Endothelial cell of umbilical vein (primary cell): ENCODE results near the gene RAB10. TPM values are rescaled to one million over a fixed set of nuclear protein-coding genes. Genes with fewer than 3 reads are reported as not detected.
A peak's percentile ranks its signal among the peaks of the same experiment; 100 is the strongest.
"Not testable (repeated sequence)": the region's sequence is repeated elsewhere in the genome, so short reads cannot be mapped to it uniquely, and the experiment has no call there.

Source experiments
- BruUV-seq: library from RNA; stranded (reverse); fragments of 400-500 nt; replicated peaks from 2 replicates; lab custom pipeline; 2021; lab: Mats Ljungman, UMichigan
- CTCF ChIA-PET: fragments of 300-600, 350-600 bp; sonication (Branson Sonifier 250); formaldehyde crosslinking; loops from one replicate; lab custom pipeline; 2021; ENCODE audit warnings: antibody characterized with exemption, inconsistent platforms; lab: Charles Lee
- POLR2A ChIA-PET: fragments of 300-600, 350-600 bp; sonication (Branson Sonifier 250); formaldehyde crosslinking; loops from one replicate; lab custom pipeline; 2021; ENCODE audit warnings: antibody characterized with exemption, inconsistent platforms; lab: Charles Lee
- DNase-seq: peaks from one replicate; pipeline ENCODE4 v3.0.0-alpha.2; 2011; ENCODE audit warnings: low read depth, low spot score
- FAIRE-seq: peaks from 2 replicates; lab custom pipeline; 2011; peaks lifted over from hg19 to GRCh38; lab: Jason Lieb, UNC
- H2AFZ ChIP-seq: 2 replicates; pipeline ENCODE4 v1.6.0; 2012; ENCODE audit warnings: low read depth, low read length, control low read depth, inconsistent platforms
- H3K27ac ChIP-seq: 2 replicates; pipeline ENCODE4 v1.5.1; 2011; ENCODE audit warnings: low read depth, mild to moderate bottlenecking, control low read depth, low read length, moderate library complexity; ENCODE audit not compliant: insufficient read depth
- H3K27me3 ChIP-seq, 2 experiments: 2 replicates each; pipeline versions ENCODE4 v1.6.0 to v1.6.1; 2011; ENCODE audit warnings: low read length in 2 of 2, mixed read lengths in 1 of 2; ENCODE audit not compliant: control insufficient read depth in 2 of 2, insufficient read depth in 2 of 2
- H3K36me3 ChIP-seq, 2 experiments: 2 replicates in 1 of 2; 3 replicates in 1 of 2; pipeline ENCODE4 v1.5.1; 2011; ENCODE audit warnings: low read length in 2 of 2, mild to moderate bottlenecking in 1 of 2, moderate library complexity in 1 of 2; ENCODE audit not compliant: control insufficient read depth in 2 of 2, insufficient read depth in 2 of 2; ENCODE audit errors: extremely low read depth in 1 of 2
- H3K4me1 ChIP-seq: 3 replicates; pipeline ENCODE4 v1.5.1; 2011; ENCODE audit warnings: mild to moderate bottlenecking, low read length; ENCODE audit not compliant: control insufficient read depth, insufficient read depth; ENCODE audit errors: extremely low read depth
- H3K4me2 ChIP-seq: 2 replicates; pipeline ENCODE4 v1.6.1; 2011; ENCODE audit warnings: low read length, control low read depth, mixed read lengths; ENCODE audit not compliant: insufficient read depth
- H3K4me3 ChIP-seq, 3 experiments: fragments of 200-600 bp in 1 of 3; sonication (generic), shearing (Covaris generic) in 1 of 3; replicated peaks in 1 of 3; 2 replicates each; pipeline ENCODE4 v1.5.1; 2011 to 2016; ENCODE audit warnings: control low read depth in 3 of 3, low read length in 3 of 3, mild to moderate bottlenecking in 2 of 3, inconsistent platforms in 1 of 3, low read depth in 1 of 3, moderate library complexity in 1 of 3; ENCODE audit not compliant: insufficient read depth in 1 of 3
- H3K79me2 ChIP-seq: 2 replicates; pipeline ENCODE4 v1.6.0; 2012; ENCODE audit warnings: low read length, inconsistent platforms; ENCODE audit not compliant: control insufficient read depth, insufficient read depth
- H3K9ac ChIP-seq: replicated peaks from 2 replicates; pipeline ENCODE3; 2011; ENCODE audit warnings: low read length, control low read depth; ENCODE audit not compliant: insufficient read depth; ENCODE audit errors: extremely low read depth
- H3K9me1 ChIP-seq: replicated peaks from 3 replicates; pipeline ENCODE4 v1.6.0; 2011; ENCODE audit warnings: mild to moderate bottlenecking, low read length; ENCODE audit not compliant: control insufficient read depth, insufficient read depth; ENCODE audit errors: extremely low read depth
- H3K9me3 ChIP-seq: replicated peaks from 2 replicates; pipeline ENCODE4 v1.5.1; 2012; ENCODE audit warnings: low read length, inconsistent platforms; ENCODE audit not compliant: control insufficient read depth, insufficient read depth
- H4K20me1 ChIP-seq: replicated peaks from 2 replicates; pipeline ENCODE3; 2011; ENCODE audit warnings: mild to moderate bottlenecking, low read length; ENCODE audit not compliant: control insufficient read depth, insufficient read depth; ENCODE audit errors: extremely low read depth
- EZH2 ChIP-seq: IDR thresholded peaks from 2 replicates; pipeline ENCODE4 v1.6.1; 2012; ENCODE audit warnings: borderline replicate concordance, low read depth, mild to moderate bottlenecking, moderate library complexity, low read length, inconsistent platforms; ENCODE audit not compliant: severe bottlenecking
- FOS ChIP-seq: IDR thresholded peaks from 2 replicates; pipeline ENCODE4 v1.6.1; 2011; ENCODE audit warnings: mild to moderate bottlenecking, low read length, moderate library complexity, borderline replicate concordance; ENCODE audit not compliant: insufficient read depth
- GATA2 ChIP-seq: IDR thresholded peaks from 2 replicates; pipeline ENCODE4 v1.7.0; 2011; ENCODE audit warnings: low read depth, mild to moderate bottlenecking, moderate library complexity, mixed read lengths, low read length; ENCODE audit not compliant: insufficient read length, insufficient read depth
- JUN ChIP-seq: IDR thresholded peaks from 2 replicates; pipeline ENCODE4 v1.6.1; 2011; ENCODE audit warnings: borderline replicate concordance, low read depth; ENCODE audit not compliant: insufficient read length, insufficient read depth
- MYC ChIP-seq: IDR thresholded peaks from one replicate; pipeline ENCODE4 v1.6.1; 2011; ENCODE audit warnings: mild to moderate bottlenecking, low read depth, low read length
- POLR2A ChIP-seq: IDR thresholded peaks from 2 replicates; pipeline ENCODE4 v1.6.1; 2012; ENCODE audit warnings: low read depth, mild to moderate bottlenecking, control low read depth, low read length
- POLR2AphosphoS5 ChIP-seq: IDR thresholded peaks from 2 replicates; pipeline ENCODE4 v1.6.1; 2012; ENCODE audit warnings: low read depth, mild to moderate bottlenecking, control low read depth, low read length, moderate library complexity; ENCODE audit not compliant: insufficient read depth
- dilution Hi-C: fragments of 300-500 bp; cut with MboI; formaldehyde crosslinking; loops from one replicate; pipeline ENCODE4 v1.15.0; 2019; ENCODE audit warnings: low sequenced_read_pairs; ENCODE audit not compliant: extremely low pct_ligation_motif_present
- intact Hi-C: fragments of 100-400 bp; cut with micrococcal nuclease; formaldehyde crosslinking; loops from one replicate; pipeline ENCODE4 v1.10.0; 2022
- polyA plus RNA-seq, 4 experiments: library from polyadenylated mRNA; depleted of rRNA in 3 of 4; stranded (reverse) in 3 of 4; unstranded in 1 of 4; fragments of >200 nt; gene quantifications; 2 replicates each; pipeline versions ENCODE4 v1.2.1 to v1.2.3, GENCODE V29; 2011 to 2012; ENCODE audit warnings: missing spikeins in 1 of 4
- total RNA-seq: library from RNA; stranded (reverse); gene quantifications from 2 replicates; pipeline ENCODE4 v1.2.3, GENCODE V29; 2021
- TF ChIP-seq, protein P1 (sequence below), 2 donors: IDR thresholded peaks; 1 replicate in 1 of 2; 2 replicates in 1 of 2; pipeline ENCODE4 v1.5.1; 2011; ENCODE audit warnings: low read length in 2 of 2, mild to moderate bottlenecking in 2 of 2, moderate library complexity in 2 of 2, control low read depth in 1 of 2, inconsistent platforms in 1 of 2, low read depth in 1 of 2; ENCODE audit not compliant: insufficient read depth in 1 of 2; ENCODE audit errors: extremely low read depth in 1 of 2
- TF ChIP-seq, protein P2 (sequence below): IDR thresholded peaks from 2 replicates; pipeline ENCODE4 v1.6.1; 2011; ENCODE audit not compliant: insufficient read depth, insufficient read length

The RAB10 gene
- total and polyA plus RNA-seq, 2 donors (not counting 3 experiments of a cell fraction or from before 2014, with no cell fraction given) = 45.1 to 104 TPM

DNA sequence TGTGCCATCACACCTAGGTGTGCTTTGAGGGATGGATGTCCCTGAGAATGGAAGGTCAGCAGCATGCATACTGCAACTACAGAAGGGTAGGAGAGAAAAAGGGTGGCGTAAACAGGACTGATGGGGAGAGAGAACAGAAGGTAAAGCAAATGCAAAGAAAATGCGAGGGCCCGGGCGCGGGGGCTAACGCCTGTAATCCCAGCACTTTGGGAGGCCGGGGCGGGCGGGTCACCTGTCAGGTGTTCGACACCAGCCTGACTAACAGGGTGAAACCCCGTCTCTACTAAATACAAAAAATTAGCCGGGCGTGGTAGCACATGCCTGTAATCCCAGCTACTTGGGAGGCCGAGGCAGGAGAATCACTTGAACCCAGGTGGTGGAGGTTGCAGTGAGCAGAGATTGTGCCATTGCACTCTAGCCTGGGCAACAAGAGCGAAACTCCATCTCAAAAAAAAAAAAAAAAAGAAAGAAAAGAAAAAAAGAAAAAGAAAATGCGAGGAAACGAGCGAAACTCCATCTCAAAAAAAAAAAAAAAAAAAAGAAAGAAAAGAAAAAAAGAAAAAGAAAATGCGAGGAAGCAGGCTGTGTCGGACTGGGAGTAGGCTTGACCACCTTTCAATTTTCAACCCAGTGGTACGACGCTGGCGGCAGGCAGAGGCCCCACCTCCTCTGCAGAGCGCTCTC lies 1.2 kb upstream of the RAB10 start:
- intact Hi-C loops = loop anchor here (10.0 kb wide), 1 partner anchor 158 kb away; the partner anchor contains the start of gene ASXL2
- BruUV-seq = not testable (repeated sequence)
- CTCF ChIA-PET = interaction anchor here (0.9 to 5.3 kb wide), 8 partner anchors 9 to 152 kb away, joined by 3 to 36 read pairs (median 6); no protein-coding TSS in a partner anchor

DNA sequence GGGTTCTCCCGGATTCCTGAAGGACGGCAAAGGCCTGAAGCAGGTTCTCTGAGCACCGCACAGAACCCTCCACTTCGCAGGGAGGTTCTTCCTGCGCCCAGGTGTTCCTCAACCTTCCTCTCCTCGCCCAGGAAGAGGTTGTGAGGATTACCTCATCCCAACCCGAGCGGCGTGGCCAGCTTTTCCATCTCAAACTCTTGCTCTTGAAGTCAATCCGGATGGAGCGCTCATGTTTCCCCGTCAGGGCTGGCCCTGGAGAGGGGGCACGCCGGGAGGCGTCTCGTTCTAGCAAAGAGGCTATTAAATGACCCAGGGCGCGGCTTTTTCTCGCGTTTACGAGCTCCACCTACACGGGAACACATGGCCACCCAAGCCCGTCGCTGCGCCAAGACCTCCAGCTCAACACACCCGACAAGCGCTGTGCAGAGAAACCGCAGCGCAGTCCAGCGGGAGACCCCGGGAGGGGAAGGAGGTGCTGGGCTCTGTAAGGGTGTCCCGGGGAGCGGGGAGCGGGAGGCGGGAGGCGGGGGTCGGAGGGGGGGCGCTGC lies 540 bp upstream of the RAB10 start:
- no peaks in the 10 kb centered on the region for H3K36me3 ChIP-seq
- peak overlapping the region; percentile 79 for H3K9ac ChIP-seq
- intact Hi-C loops = loop anchor here (10.0 kb wide), 1 partner anchor 159 kb away; the partner anchor contains the start of gene ASXL2
- peak; percentile 77 for DNase-seq
- H3K79me2 ChIP-seq = peaks cover 44% of the 10 kb centered on the region
- dilution Hi-C loops = no loop called here
- TSS peak; percentile 74 for BruUV-seq
- peaks cover 2% of the 10 kb centered on the region for H4K20me1 ChIP-seq
- peak overlapping the region; percentile 72 for H3K27ac ChIP-seq
- POLR2A ChIA-PET = interaction anchor here (0.6 to 1.1 kb wide), 6 partner anchors 16 to 73 kb away, joined by 3 to 5 read pairs (median 3); no protein-coding TSS in a partner anchor
- CTCF ChIA-PET = interaction anchor here (0.9 to 5.3 kb wide), 10 partner anchors 9 to 151 kb away, joined by 3 to 36 read pairs (median 5); no protein-coding TSS in a partner anchor
- no peaks in the 10 kb centered on the region for H3K9me3 ChIP-seq
- peaks cover 11% of the 10 kb centered on the region for H3K4me1 ChIP-seq
- peak overlapping the region; percentile 99 for H2AFZ ChIP-seq
- no peak for FAIRE-seq
- no peak for TF ChIP-seq MYC
- TF ChIP-seq POLR2A = peak; percentile 34
- TF ChIP-seq FOS = no peak
- TF ChIP-seq JUN = no peak
- no peak for TF ChIP-seq POLR2AphosphoS5
- TF ChIP-seq, protein P1, sequence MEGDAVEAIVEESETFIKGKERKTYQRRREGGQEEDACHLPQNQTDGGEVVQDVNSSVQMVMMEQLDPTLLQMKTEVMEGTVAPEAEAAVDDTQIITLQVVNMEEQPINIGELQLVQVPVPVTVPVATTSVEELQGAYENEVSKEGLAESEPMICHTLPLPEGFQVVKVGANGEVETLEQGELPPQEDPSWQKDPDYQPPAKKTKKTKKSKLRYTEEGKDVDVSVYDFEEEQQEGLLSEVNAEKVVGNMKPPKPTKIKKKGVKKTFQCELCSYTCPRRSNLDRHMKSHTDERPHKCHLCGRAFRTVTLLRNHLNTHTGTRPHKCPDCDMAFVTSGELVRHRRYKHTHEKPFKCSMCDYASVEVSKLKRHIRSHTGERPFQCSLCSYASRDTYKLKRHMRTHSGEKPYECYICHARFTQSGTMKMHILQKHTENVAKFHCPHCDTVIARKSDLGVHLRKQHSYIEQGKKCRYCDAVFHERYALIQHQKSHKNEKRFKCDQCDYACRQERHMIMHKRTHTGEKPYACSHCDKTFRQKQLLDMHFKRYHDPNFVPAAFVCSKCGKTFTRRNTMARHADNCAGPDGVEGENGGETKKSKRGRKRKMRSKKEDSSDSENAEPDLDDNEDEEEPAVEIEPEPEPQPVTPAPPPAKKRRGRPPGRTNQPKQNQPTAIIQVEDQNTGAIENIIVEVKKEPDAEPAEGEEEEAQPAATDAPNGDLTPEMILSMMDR (IDR thresholded peaks at IDR 0.05; ENCODE audit: extremely low read depth in 1 of 2, insufficient read depth in 1 of 2, low read depth in 1 of 2, low read length in 2 of 2) = no peak
- TF ChIP-seq GATA2 = no peak
- TF ChIP-seq, protein P2, sequence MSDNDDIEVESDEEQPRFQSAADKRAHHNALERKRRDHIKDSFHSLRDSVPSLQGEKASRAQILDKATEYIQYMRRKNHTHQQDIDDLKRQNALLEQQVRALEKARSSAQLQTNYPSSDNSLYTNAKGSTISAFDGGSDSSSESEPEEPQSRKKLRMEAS = peak; percentile 4
- no peak for TF ChIP-seq EZH2
- H3K4me3 ChIP-seq = peak overlapping the region; percentile 83 to 92 (median 85)
- H3K9me1 ChIP-seq = no peaks in the 10 kb centered on the region
- peak overlapping the region; percentile 92 for H3K4me2 ChIP-seq
- H3K27me3 ChIP-seq = no peaks in the 10 kb centered on the region

More for the DNA sequence above, 1.2 kb upstream of the RAB10 start:
- Histone ChIP-seq H3K4me2 (peak overlapping the region; percentile 92), H3K4me3 (peak overlapping the region; percentile 83 to 92 (median 85)), H3K4me1 (peaks cover 11% of the 10 kb centered on the region), H3K27ac (peak overlapping the region; percentile 72), H3K9ac (peak overlapping the region; percentile 79), H2AFZ (peak overlapping the region; percentile 99), H3K79me2 (peaks cover 38% of the 10 kb centered on the region)
- POLR2A ChIA-PET = interaction anchor here (0.6 to 1.1 kb wide), 4 partner anchors 21 to 72 kb away, joined by 3 to 5 read pairs (median 3); no protein-coding TSS in a partner anchor
- H3K36me3 ChIP-seq, DNase-seq, dilution Hi-C loops, H3K27me3 ChIP-seq, H4K20me1 ChIP-seq, H3K9me1 ChIP-seq, H3K9me3 ChIP-seq: not testable (repeated sequence)
- FAIRE-seq = peak; percentile 78
